ENCODE results near the gene KLHL29. TPM values are rescaled to one million over a fixed set of nuclear protein-coding genes. Genes with fewer than 3 reads are reported as not detected.

KLHL29 gene
- total RNA-seq, 1 experiment from 2014 or later = 2.4 TPM

- no peak overlapping the region for H3K4me2 ChIP-seq (ENCODE audit: insufficient read depth, insufficient read length, low read length)
- no peak overlapping the region for H3K27ac ChIP-seq (ENCODE audit: insufficient read length, low read depth, low read length)
- TF ChIP-seq CTCF (conservative IDR thresholded peaks at IDR 0.05) = no peak
These were observed 45.3 kb downstream of the KLHL29 start for GRCh38 chr2:23430263-23430662.

More at GRCh38 chr2:23430263-23430662, 45.3 kb downstream of the KLHL29 start:
- Mint-ChIP-seq H3K9me3 (no peaks in the 10 kb centered on the region), H3K4me1 (peaks cover 20% of the 10 kb centered on the region in 2 experiments), H3K4me3 (no peak overlapping the region), H3K27me3 (ENCODE audit: low read depth) (peaks cover 7% of the 10 kb centered on the region), H3K36me3 (ENCODE audit: insufficient read depth in 1 of 3, low read depth in 3 of 3) (no peaks in the 10 kb centered on the region), H3K27ac (peak overlapping the region in 1 of 3 experiments; percentile 3; a peak in 1 of 7 replicates)
- no peak overlapping the region for H2BK120ac ChIP-seq (ENCODE audit: low read depth, low read length, poor library complexity, severe bottlenecking)
- no peak overlapping the region for H3K4ac ChIP-seq (ENCODE audit: low read depth, low read length)
- peak; percentile 5 for DNase-seq
- H3K27me3 ChIP-seq (ENCODE audit: insufficient read depth, low read length) = no peaks in the 10 kb centered on the region
- H3K23ac ChIP-seq (ENCODE audit: insufficient read length, low read depth, low read length) = no peak overlapping the region
- no peak overlapping the region for H2BK12ac ChIP-seq (ENCODE audit: insufficient read length, low read depth, low read length)
- no peak overlapping the region for H2AK5ac ChIP-seq (ENCODE audit: insufficient read length, low read length)
- no peak overlapping the region for H3T11ph ChIP-seq (ENCODE audit: low read length)
- no peak overlapping the region for H2BK5ac ChIP-seq (ENCODE audit: insufficient read length, low read length)
- H3K9me3 ChIP-seq (ENCODE audit: control insufficient read depth, low read depth, low read length) = no peaks in the 10 kb centered on the region
- H2AFZ ChIP-seq (ENCODE audit: low read length) = no peak overlapping the region
- H3K18ac ChIP-seq (ENCODE audit: insufficient read length, low read depth, low read length) = no peak overlapping the region
- H3K79me1 ChIP-seq (ENCODE audit: insufficient read depth, low read depth, low read length, poor library complexity, severe bottlenecking) = no peaks in the 10 kb centered on the region
- no CpG with 5 or more reads among the region's 2 CpGs for WGBS (ENCODE audit: extremely low coverage, insufficient read length, low lambda C conversion rate)
- no peak overlapping the region for H4K91ac ChIP-seq (ENCODE audit: insufficient read length, low read depth, low read length)
- H4K5ac ChIP-seq (ENCODE audit: insufficient read length, low read depth, low read length) = no peak overlapping the region
- H3K23me2 ChIP-seq (ENCODE audit: insufficient read length, low read depth, low read length, poor library complexity, severe bottlenecking) = no peaks in the 10 kb centered on the region
- H3K4me1 ChIP-seq (ENCODE audit: insufficient read depth, low read length) = 0 out of 2 replicates have a peak, but pooled peaks cover 8% of the 10 kb centered on the region
- H3K14ac ChIP-seq (ENCODE audit: insufficient read depth, low read length) = no peak overlapping the region
- no peak overlapping the region for H3K56ac ChIP-seq (ENCODE audit: insufficient read length, low read depth, low read length)
- no peak overlapping the region for H3K9ac ChIP-seq (ENCODE audit: extremely low read depth, insufficient read length, low read length)
- no peaks in the 10 kb centered on the region for H4K20me1 ChIP-seq (ENCODE audit: control insufficient read depth, insufficient read depth, insufficient read length)
- H4K8ac ChIP-seq (replicated peaks; ENCODE audit: insufficient read length, low read depth, low read length) = no peak overlapping the region
- no peak overlapping the region for H2BK20ac ChIP-seq (ENCODE audit: low read depth, low read length, poor library complexity, severe bottlenecking)
- no peaks in the 10 kb centered on the region for H3K79me2 ChIP-seq (ENCODE audit: insufficient read depth, low read length)
- H2BK15ac ChIP-seq (ENCODE audit: low read depth, low read length) = no peak overlapping the region
